ENCODE results near the gene ARPC1B.
"Not testable (repeated sequence)": the region's sequence is repeated elsewhere in the genome, so short reads cannot be mapped to it uniquely, and the experiment has no call there.

GRCh38 chr7:99330314-99330961, 44.1 kb upstream of the ARPC1B start:
- not testable (repeated sequence) for TF ChIP-seq CTCF (IDR thresholded peaks at IDR 0.05; ENCODE audit: low read length); EZH2 (IDR thresholded peaks at IDR 0.05; ENCODE audit: borderline replicate concordance, low read length)

Measured in OCI-LY1 (cell line).